Breast epithelium (tissue), 3 donors: ENCODE results near the gene CPN2.

Experiments used
- CTCF ChIP-seq, 3 donors: fragments of 450-650 bp; IDR thresholded peaks; one replicate each; pipeline ENCODE4 v1.5.1; 2016 to 2017; ENCODE audit warnings: antibody characterized with exemption in 3 of 3, mild to moderate bottlenecking in 3 of 3, moderate library complexity in 3 of 3
- POLR2A ChIP-seq: fragments of 450-650 bp; IDR thresholded peaks from one replicate; pipeline ENCODE4 v1.6.1; 2016; ENCODE audit warnings: antibody characterized with exemption, mild to moderate bottlenecking, moderate library complexity
- POLR2AphosphoS5 ChIP-seq, 3 donors: sonication (generic); formaldehyde crosslinking; IDR thresholded peaks; one replicate each; pipeline ENCODE4 v1.6.1; 2017; ENCODE audit warnings: antibody characterized with exemption in 3 of 3

- TF ChIP-seq CTCF (IDR thresholded peaks at IDR 0.05) (no peak), POLR2AphosphoS5 (IDR thresholded peaks at IDR 0.05) (no peak), POLR2A (no peak)
These were observed 56.8 kb downstream of the CPN2 start for GRCh38 chr3:194294199-194294894.
